Psoas muscle (tissue), 8 donors: ENCODE measurements around the gene ZKSCAN1. TPM values are rescaled to one million over a fixed set of nuclear protein-coding genes. Genes with fewer than 3 reads are reported as not detected.

Experiments
- ATAC-seq, 4 donors: fragments of 200-7000 bp; cut with Tn5 transposase; one replicate each; pipeline ENCODE4 v1.9.1; 2020; ENCODE audit warnings: moderate library complexity in 3 of 4, mild to moderate bottlenecking in 2 of 4
- DNase-seq, 2 donors: peaks; one replicate each; pipeline ENCODE4 v3.0.0-alpha.2; 2020
- H3K27ac ChIP-seq: fragments of 200-600 bp; one replicate; pipeline ENCODE4 v1.8.0; 2022
- H3K27me3 ChIP-seq, 3 donors: fragments of 200-600 bp in 1 of 3; one replicate each; pipeline versions ENCODE4 v1.6.1 to v1.8.0; 2013 to 2022; ENCODE audit warnings: low read length in 2 of 3, mild to moderate bottlenecking in 2 of 3, moderate library complexity in 1 of 3; ENCODE audit not compliant: insufficient read depth in 3 of 3
- H3K36me3 ChIP-seq, 2 donors: fragments of 200-600 bp in 1 of 2; one replicate each; pipeline versions ENCODE4 v1.6.1 to v1.8.0; 2013 to 2022; ENCODE audit warnings: low read depth in 1 of 2, mild to moderate bottlenecking in 1 of 2, moderate library complexity in 1 of 2; ENCODE audit not compliant: insufficient read depth in 1 of 2
- H3K4me1 ChIP-seq: fragments of 200-600 bp; one replicate; pipeline ENCODE4 v1.8.0; 2022
- H3K4me3 ChIP-seq: fragments of 200-600 bp; one replicate; pipeline ENCODE4 v1.8.0; 2022; ENCODE audit warnings: mild to moderate bottlenecking
- H3K9me3 ChIP-seq: fragments of 200-600 bp; one replicate; pipeline ENCODE4 v1.8.0; 2022
- CTCF ChIP-seq: fragments of 200-600 bp; IDR thresholded peaks from one replicate; pipeline ENCODE4 v1.8.0; 2022; ENCODE audit warnings: antibody characterized with exemption
- WGBS, 3 donors: extraction: QIAGEN DNeasy Blood & Tissue Kit; methylation state at CpG; one replicate each; pipeline versions ENCODE4 v1.1.6 to v1.1.7; 2013; 5-methylcytosine and 5-hydroxymethylcytosine counted together
- intact Hi-C, 2 donors: fragments of 100-400 bp; cut with DNase I; formaldehyde crosslinking; loops; one replicate each; pipeline versions ENCODE4 v1.11.0 to v1.14.2; 2022
- polyA plus RNA-seq, 3 donors: library from polyadenylated mRNA; stranded (reverse); fragments of 200-250 nt; gene quantifications; one replicate each; pipeline ENCODE4 v1.2.3, GENCODE V29; 2013
- total RNA-seq, 4 donors: library from RNA; stranded (reverse); fragmentation: NEBNext Ultra II Directional in 2 of 4; extraction: Animal tissue kit (Norgen Biotek cat#: 25700) in 2 of 4; gene quantifications; one replicate each; pipeline versions ENCODE4 v1.2.1 to v1.2.4, GENCODE V29; 2021 to 2023
- donor health status: healthy with polysubstance abuse.
- donor health status: DM: no; HTN: no; CAD: no; lungs with moderate emphysema.
- donor health status: Bipolar disorder and iron deficiency.
- donor health status: healthy.
- donor health status: DM: yes; HTN: yes; CAD: no.
- donor health status: DM: no; HTN: no; CAD: no.
- donor health status: DM: no; HTN: no; CAD: no.
- donor health status: DM: yes; HTN: yes; CAD: no.

The ZKSCAN1 gene
- total and polyA plus RNA-seq, 7 donors = 5.7 to 40.2 (median 38.5) TPM

- ATAC-seq (no peak), DNase-seq (no peak)
- H3K4me1 ChIP-seq = no peaks in the 10 kb centered on the region
- WGBS, 3 donors = 64 to 68% (median 67%) methylated on average over 21 of the region's 21 CpGs
- no peak overlapping the region for H3K27ac ChIP-seq
- no peak overlapping the region for H3K4me3 ChIP-seq
- no peaks in the 10 kb centered on the region for H3K36me3 ChIP-seq
- H3K9me3 ChIP-seq = no peaks in the 10 kb centered on the region
- TF ChIP-seq CTCF = no peak
- no peaks in the 10 kb centered on the region for H3K27me3 ChIP-seq
- intact Hi-C loops = loop anchor here in 1 of 2 donors (5.0 kb wide), 1 partner anchor 135 kb away; the partner anchor contains the start of gene MBLAC1
Measured at GRCh38 chr7:99992330-99993038, 22.9 kb upstream of the ZKSCAN1 start.

- TF ChIP-seq CTCF = no peak
- Histone ChIP-seq H3K27ac (no peak overlapping the region), H3K36me3 (no peaks in the 10 kb centered on the region), H3K4me1 (no peaks in the 10 kb centered on the region), H3K9me3 (no peaks in the 10 kb centered on the region), H3K4me3 (peak overlapping the region; percentile 47), H3K27me3 (no peaks in the 10 kb centered on the region)
- ATAC-seq (no peak), DNase-seq (no peak)
- WGBS, 3 donors = 78 to 85% (median 85%) methylated on average over 8 of the region's 8 CpGs
- intact Hi-C loops = loop anchor here in 1 of 2 donors (5.0 kb wide), 1 partner anchor 132 kb away; the partner anchor contains the start of gene MBLAC1
Measured at GRCh38 chr7:99994819-99995218, 20.6 kb upstream of the ZKSCAN1 start.

GRCh38 chr7:99996755-99997544 lies 18.4 kb upstream of the ZKSCAN1 start:
- Histone ChIP-seq H3K4me3 (peak overlapping the region; percentile 66), H3K27me3 (no peaks in the 10 kb centered on the region), H3K27ac (peak overlapping the region; percentile 42), H3K9me3 (no peaks in the 10 kb centered on the region), H3K4me1 (no peaks in the 10 kb centered on the region), H3K36me3 (no peaks in the 10 kb centered on the region)
- ATAC-seq (no peak), DNase-seq (no peak)
- intact Hi-C loops = no loop called here
- WGBS, 3 donors = 73 to 77% (median 75%) methylated on average over 15 of the region's 15 CpGs
- TF ChIP-seq CTCF = no peak

- WGBS, 3 donors = 3 to 6% (median 5%) methylated on average over 35 of the region's 35 CpGs
- peak overlapping the region; percentile 42 for H3K27ac ChIP-seq
- H3K4me1 ChIP-seq = no peaks in the 10 kb centered on the region
- H3K4me3 ChIP-seq = peak overlapping the region; percentile 66
- H3K27me3 ChIP-seq = no peaks in the 10 kb centered on the region
- H3K9me3 ChIP-seq = no peaks in the 10 kb centered on the region
- no peaks in the 10 kb centered on the region for H3K36me3 ChIP-seq
- intact Hi-C loops = no loop called here
- peak; percentile 45 to 69 for DNase-seq
- peak; percentile 27 to 75 (median 70) for ATAC-seq
- peak; percentile 31 for TF ChIP-seq CTCF
Measured at GRCh38 chr7:99997545-99998137, 17.8 kb upstream of the ZKSCAN1 start.
